ENCODE results near the gene FABP7.

The FABP7 gene

DNA sequence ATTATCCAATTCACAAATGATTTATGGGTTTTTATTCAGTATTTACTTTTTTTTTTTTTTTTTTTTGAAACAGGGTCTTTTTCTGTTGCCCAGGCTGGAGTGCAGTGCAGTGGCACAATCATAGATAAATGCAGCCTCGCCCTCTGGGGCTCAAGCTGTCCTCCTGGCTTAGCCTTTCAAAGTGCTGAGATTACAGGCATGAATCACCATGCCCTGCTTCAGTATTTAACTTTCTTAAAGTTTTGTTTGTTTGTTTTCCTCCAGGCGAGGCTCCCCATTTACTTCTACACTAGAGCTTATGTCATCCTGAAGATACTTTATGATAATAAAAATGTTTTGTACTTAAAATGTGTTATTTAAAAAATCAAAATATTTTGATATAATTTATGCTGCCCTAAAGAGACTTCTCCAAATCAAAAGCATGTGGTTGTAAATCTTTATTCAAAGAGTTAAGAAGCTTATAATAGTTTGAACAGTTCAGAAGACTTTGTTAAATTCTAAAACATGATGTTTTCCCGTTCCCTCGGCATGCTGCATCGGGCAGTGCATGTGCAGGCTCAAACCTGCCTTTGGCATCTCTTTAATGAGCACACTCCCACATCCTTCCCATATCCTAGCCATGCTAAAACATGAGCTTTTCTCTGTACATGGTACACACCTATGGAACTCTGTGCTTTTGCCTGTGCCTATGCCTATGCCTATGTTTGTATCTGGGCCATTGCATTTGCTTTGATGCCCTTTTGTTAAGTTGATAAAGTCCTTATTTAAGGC lies 20.6 kb downstream of the FABP7 start:
- Mint-ChIP-seq H3K9me3 (no peaks in the 10 kb centered on the region), H3K4me1 (no peaks in the 10 kb centered on the region), H3K27ac (no peak overlapping the region), H3K36me3 (no peaks in the 10 kb centered on the region), H3K4me3 (no peak overlapping the region)
- ATAC-seq (no peak), DNase-seq (ENCODE audit: low spot score in 2 of 2) (no peak)

DNA sequence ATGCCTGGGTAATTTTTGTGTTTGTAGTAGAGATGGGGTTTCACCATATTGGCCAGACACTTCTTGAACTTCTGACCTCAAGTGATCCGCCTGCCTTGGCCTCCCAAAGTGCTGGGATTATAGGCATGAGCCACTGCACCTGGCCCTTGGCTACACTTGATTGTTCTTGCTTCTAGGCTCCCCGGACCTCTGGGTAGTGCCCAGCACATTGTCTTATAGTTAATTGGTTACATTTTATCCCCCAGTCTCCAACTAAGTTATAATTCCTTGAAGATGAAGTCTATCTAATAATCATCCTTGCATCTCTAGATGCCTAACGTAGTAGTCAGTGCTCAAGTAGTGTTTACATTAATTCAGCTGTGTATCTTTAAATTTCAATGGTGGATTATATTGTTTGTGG lies 21.4 kb downstream of the FABP7 start:
- Mint-ChIP-seq H3K36me3 (no peaks in the 10 kb centered on the region), H3K4me3 (no peak overlapping the region), H3K9me3 (no peaks in the 10 kb centered on the region), H3K27ac (no peak overlapping the region), H3K4me1 (no peaks in the 10 kb centered on the region)
- DNase-seq (ENCODE audit: low spot score in 2 of 2) (no peak), ATAC-seq (no peak)

DNA sequence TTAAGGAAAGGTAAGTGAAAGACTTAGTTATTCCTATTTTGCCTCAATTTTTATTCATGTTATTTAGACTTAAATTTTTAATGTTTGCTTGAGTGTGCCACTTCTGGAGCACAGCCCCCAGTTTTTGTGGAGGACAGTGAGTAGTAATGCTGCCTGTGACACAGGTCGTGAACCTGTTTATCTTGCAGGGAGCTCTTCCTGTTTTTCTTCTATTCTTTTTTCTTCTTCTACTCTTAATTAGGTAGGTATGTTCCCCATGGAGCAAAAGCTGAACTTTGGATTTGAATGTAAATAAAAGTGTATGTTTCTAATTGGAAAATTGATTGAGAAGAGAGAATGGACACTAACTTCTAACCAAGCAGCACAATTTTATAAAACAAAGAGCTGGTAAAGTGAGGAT lies 21.9 kb downstream of the FABP7 start:
- ATAC-seq (no peak), DNase-seq (ENCODE audit: low spot score in 2 of 2) (no peak)
- no peaks in the 10 kb centered on the region for H3K9me3 Mint-ChIP-seq
- no peaks in the 10 kb centered on the region for H3K4me1 Mint-ChIP-seq
- no peak overlapping the region for H3K4me3 Mint-ChIP-seq
- no peaks in the 10 kb centered on the region for H3K36me3 Mint-ChIP-seq
- no peak overlapping the region for H3K27ac Mint-ChIP-seq

DNA sequence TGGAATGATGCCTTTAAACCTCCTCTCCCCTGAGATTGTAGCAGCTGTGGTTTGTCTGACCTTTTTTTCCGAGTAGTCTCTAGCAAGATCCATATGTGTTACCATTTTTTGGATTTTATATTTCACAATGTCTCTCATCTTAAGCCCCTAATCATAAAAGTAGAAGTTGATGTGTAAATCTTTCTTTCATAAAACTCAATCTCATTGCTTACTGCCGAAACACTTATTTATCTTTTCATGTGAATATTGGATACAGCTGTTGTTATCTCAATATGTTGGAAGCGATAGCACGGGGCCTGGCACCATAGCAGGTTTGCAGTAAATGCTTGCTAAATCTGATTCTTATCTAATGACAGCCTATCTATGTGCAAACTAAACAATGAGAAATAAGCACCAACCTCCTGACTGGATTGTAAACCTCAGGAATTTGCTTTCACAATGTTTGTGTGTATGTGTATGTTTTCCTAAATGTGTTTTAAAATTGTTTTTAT lies 23.7 kb downstream of the FABP7 start:
- no peaks in the 10 kb centered on the region for H3K4me1 Mint-ChIP-seq
- no peaks in the 10 kb centered on the region for H3K9me3 Mint-ChIP-seq
- H3K36me3 Mint-ChIP-seq, result no peaks in the 10 kb centered on the region
- no peak for ATAC-seq
- DNase-seq (ENCODE audit: low spot score in 2 of 2), result no peak
- H3K4me3 Mint-ChIP-seq, result no peak overlapping the region
- no peak overlapping the region for H3K27ac Mint-ChIP-seq

DNA sequence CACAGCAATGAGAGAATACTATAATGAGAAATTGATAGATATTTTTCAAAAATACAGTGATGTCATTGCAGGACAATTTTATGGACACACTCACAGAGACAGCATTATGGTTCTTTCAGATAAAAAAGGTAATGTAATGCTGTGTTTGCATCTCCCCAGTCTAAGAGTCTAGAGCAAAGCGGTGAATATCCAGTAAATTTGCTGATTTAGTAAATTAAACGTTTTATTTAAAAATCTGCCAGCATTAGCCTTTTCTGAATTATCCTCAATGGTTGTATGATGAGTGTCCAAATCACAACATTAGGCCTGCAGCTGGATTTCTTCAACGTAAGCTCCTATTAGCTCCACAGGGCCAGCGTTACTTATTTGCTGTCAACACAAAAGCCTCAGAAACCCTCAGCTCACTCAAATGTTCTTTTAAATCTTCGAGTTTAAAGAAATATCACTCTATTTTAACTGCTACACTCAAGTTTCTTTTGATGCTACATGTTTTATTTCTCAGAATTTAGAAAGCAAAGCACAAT lies 25.5 kb downstream of the FABP7 start:
- Mint-ChIP-seq H3K4me3 (no peak overlapping the region), H3K4me1 (no peaks in the 10 kb centered on the region), H3K36me3 (no peaks in the 10 kb centered on the region), H3K27ac (no peak overlapping the region), H3K9me3 (no peaks in the 10 kb centered on the region)
- DNase-seq (ENCODE audit: low spot score in 2 of 2) (no peak), ATAC-seq (no peak)

DNA sequence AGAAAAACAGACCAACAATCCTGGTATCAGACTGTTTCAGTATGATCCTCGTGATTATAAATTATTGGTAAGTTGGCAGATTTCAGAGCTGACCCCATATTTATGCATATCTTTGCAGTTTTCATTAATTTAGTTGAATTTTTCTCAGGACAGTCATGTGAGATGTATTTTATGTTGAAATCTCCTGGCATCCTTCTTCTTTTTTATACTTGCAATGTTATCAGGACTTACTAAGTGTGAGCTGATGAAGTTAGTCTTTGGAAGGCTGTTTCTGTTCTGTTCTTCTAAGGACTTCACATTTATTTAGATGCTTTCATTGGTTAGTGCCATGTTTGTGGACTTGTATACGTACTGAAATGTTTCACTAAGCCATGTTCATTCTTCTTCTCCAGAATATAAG lies 26.8 kb downstream of the FABP7 start:
- DNase-seq (ENCODE audit: low spot score in 2 of 2) (no peak), ATAC-seq (no peak)
- H3K36me3 Mint-ChIP-seq, result no peaks in the 10 kb centered on the region
- no peaks in the 10 kb centered on the region for H3K4me1 Mint-ChIP-seq
- no peak overlapping the region for H3K4me3 Mint-ChIP-seq
- no peak overlapping the region for H3K27ac Mint-ChIP-seq
- no peaks in the 10 kb centered on the region for H3K9me3 Mint-ChIP-seq

DNA sequence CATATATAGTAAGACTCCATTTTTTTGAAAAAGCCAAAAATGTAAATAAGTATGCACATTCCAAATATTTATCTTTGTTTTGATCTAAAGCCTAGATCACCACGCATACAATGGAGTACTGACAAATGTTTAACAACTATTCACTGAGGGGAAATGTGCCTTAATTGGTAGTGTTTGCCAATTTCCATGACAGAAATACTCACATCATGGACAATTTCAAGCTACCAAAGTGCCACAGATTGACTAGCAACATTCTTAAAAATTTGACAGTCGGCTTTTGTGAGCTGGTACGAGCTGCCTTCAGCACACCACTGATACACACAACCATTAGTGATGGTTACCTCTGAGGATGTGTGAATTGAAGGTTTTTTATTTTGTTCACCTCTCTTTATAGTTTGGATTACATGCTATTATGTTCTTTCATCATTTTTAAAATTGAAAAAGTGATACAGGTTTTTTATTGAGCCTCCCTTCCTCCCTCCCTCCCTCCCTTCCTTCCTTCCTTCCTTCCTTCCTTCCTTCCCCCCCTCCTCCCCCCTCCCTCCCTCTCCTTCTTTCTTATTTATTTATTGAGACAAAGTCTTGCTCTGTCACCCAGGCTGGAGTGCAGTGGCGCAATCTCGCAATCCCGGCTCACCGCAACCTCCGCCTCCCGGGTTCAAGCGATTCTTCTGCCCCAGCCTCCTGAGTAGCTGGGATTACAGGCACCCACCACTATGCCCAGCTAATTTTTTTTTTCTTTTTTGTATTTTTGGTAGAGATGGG lies 28.8 kb downstream of the FABP7 start:
- Mint-ChIP-seq H3K36me3 (no peaks in the 10 kb centered on the region), H3K4me1 (no peaks in the 10 kb centered on the region), H3K27ac (no peak overlapping the region), H3K4me3 (no peak overlapping the region), H3K9me3 (no peaks in the 10 kb centered on the region)
- no peak for DNase-seq (ENCODE audit: low spot score in 2 of 2)
- ATAC-seq, result no peak

DNA sequence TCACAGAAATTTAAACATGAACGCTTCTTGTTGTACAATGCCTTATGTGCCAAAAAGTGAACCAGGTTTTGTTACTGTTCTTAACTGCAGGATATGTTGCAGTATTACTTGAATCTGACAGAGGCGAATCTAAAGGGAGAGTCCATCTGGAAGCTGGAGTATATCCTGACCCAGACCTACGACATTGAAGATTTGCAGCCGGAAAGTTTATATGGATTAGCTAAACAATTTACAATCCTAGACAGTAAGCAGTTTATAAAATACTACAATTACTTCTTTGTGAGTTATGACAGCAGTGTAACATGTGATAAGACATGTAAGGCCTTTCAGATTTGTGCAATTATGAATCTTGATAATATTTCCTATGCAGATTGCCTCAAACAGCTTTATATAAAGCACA lies 29.5 kb downstream of the FABP7 start:
- no peaks in the 10 kb centered on the region for H3K36me3 Mint-ChIP-seq
- ATAC-seq, result no peak

DNA sequence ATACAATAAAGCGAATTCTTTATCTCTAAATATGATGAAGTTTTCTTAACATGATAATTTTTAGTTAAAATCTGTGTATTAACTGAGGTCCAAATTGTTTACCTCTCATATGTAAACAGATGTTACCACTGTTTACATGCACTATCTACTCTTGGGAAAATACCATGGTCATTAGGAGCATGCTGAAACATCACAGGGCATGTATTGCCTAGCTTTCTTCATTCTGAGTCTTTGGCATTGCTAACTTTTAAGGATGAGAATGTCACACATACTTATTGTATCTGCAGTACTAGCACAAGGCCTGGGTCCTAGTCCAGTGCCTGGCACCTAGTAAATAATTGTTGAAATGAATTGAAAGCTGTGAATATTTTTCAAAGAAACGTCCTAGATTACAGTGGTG lies 30.2 kb downstream of the FABP7 start:
- no peak overlapping the region for H3K27ac Mint-ChIP-seq
- no peaks in the 10 kb centered on the region for H3K9me3 Mint-ChIP-seq
- no peaks in the 10 kb centered on the region for H3K36me3 Mint-ChIP-seq
- no peaks in the 10 kb centered on the region for H3K4me1 Mint-ChIP-seq
- DNase-seq (ENCODE audit: low spot score in 2 of 2), result no peak
- H3K4me3 Mint-ChIP-seq, result no peak overlapping the region
- ATAC-seq, result no peak

More for the DNA sequence above, 29.5 kb downstream of the FABP7 start:
- Mint-ChIP-seq H3K4me3 (no peak overlapping the region), H3K27ac (no peak overlapping the region), H3K9me3 (no peaks in the 10 kb centered on the region), H3K4me1 (no peaks in the 10 kb centered on the region)
- DNase-seq (ENCODE audit: low spot score in 2 of 2), result no peak

DNA sequence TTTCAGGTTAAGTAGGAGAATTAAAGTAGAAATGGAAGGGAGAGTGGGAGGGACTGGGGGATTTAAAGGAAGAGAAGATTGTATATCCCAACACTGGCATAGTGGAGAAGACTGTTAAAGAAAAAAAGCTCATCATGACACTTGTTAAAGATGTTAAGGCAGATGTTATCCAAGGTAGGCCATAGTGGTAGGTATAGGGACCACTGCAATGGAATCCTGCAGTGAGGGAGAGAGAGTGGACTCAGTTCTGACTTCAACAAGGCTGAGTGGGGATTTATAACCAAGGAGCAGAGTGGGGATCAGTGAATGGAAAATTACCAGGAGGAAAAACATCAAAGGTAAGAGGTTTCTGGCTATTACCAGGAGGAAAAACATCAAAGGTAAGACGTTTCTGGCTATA lies 30.7 kb downstream of the FABP7 start:
- no peaks in the 10 kb centered on the region for H3K36me3 Mint-ChIP-seq
- no peak overlapping the region for H3K27ac Mint-ChIP-seq
- DNase-seq (ENCODE audit: low spot score in 2 of 2) (no peak), ATAC-seq (no peak)
- H3K4me3 Mint-ChIP-seq, result no peak overlapping the region
- no peaks in the 10 kb centered on the region for H3K4me1 Mint-ChIP-seq
- H3K9me3 Mint-ChIP-seq, result no peaks in the 10 kb centered on the region

DNA sequence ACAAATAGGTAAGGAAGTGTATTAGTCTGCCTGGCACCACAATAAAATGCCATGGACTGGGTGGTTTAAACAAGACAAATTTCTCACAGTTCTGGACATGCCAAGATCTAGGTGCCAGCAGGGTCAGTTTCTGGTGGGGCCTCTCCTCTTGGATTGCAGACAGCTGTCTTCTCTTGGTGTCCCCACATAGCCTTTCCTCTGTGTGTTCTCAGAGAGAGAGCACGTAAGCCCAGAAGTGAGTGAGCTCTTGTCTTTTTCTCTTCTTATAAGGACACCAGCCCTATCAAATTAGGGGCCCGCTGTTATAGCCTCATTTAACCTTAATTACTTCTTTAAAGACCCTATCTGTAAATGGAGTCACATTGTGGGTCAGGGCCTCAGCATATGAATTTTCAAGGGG lies 37.8 kb downstream of the FABP7 start:
- Mint-ChIP-seq H3K27ac (no peak overlapping the region), H3K4me3 (no peak overlapping the region), H3K4me1 (no peaks in the 10 kb centered on the region), H3K9me3 (no peaks in the 10 kb centered on the region), H3K36me3 (no peaks in the 10 kb centered on the region)
- ATAC-seq, result no peak
- no peak for DNase-seq (ENCODE audit: low spot score in 2 of 2)

DNA sequence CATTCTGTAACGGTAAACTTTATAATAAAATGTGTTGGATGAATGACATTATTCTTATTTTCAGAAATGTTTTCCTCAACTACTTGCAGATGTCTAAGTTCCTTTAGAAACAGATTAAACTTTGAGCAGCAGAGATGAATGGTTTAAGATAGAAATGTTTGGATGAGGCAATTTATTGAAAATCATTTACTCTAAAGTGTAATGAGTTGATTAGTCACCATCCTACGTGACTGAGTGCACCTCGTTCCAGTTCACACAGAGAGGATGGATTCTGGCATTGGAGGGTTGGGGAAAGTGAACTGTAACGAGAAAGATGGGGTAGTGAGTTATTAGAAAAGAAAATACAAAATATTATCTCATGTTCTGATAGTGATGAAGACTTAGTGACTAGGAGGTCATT lies 38.2 kb downstream of the FABP7 start:
- H3K27ac Mint-ChIP-seq, result no peak overlapping the region
- H3K36me3 Mint-ChIP-seq, result no peaks in the 10 kb centered on the region
- ATAC-seq (no peak), DNase-seq (ENCODE audit: low spot score in 2 of 2) (no peak)
- no peaks in the 10 kb centered on the region for H3K9me3 Mint-ChIP-seq
- H3K4me3 Mint-ChIP-seq, result no peak overlapping the region
- no peaks in the 10 kb centered on the region for H3K4me1 Mint-ChIP-seq

DNA sequence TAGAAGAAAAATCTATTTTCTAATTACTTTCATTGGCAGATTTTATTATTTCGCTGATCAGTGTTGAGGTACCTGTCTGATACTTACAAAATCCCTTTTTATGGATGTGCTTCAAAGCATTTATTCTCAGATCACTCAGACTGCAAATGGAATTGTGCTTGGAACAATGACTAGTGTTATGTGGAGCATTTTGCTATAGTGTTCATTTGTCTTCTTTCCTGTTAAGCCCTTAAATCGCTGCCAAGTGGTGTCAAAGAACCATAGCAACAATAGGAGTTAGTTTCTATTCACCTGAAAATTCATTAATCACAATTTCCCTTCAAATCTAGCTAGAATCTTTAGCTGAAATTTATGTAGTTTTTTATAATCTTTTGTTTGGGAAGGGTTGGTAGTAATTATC lies 39.4 kb downstream of the FABP7 start:
- no peak overlapping the region for H3K27ac Mint-ChIP-seq
- H3K9me3 Mint-ChIP-seq, result no peaks in the 10 kb centered on the region
- H3K36me3 Mint-ChIP-seq, result no peaks in the 10 kb centered on the region
- H3K4me3 Mint-ChIP-seq, result no peak overlapping the region
- DNase-seq (ENCODE audit: low spot score in 2 of 2), result no peak
- ATAC-seq, result no peak
- H3K4me1 Mint-ChIP-seq, result no peaks in the 10 kb centered on the region

DNA sequence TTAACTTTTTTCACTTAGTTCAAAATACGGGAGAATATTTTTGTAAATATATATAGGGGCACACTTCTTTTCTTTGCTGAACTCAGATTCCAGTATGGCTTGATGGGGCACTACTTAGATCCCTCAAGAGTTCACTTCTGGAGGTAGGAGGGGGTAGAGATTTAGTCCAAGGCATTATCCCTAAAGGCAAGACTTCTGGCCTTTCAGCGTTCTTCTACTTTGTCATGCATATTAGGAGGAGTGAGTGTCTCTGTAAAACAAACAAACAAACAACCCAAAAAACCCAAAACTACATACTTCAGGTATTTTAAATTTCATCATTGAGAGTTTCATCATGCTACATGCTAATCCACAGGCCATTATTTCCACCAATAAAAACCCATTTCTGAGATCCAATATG lies 41.6 kb downstream of the FABP7 start:
- no peak for ATAC-seq
- Mint-ChIP-seq H3K27ac (no peak overlapping the region), H3K4me1 (no peaks in the 10 kb centered on the region), H3K9me3 (no peaks in the 10 kb centered on the region), H3K4me3 (no peak overlapping the region), H3K36me3 (no peaks in the 10 kb centered on the region)
- DNase-seq (ENCODE audit: low spot score in 2 of 2), result no peak

DNA sequence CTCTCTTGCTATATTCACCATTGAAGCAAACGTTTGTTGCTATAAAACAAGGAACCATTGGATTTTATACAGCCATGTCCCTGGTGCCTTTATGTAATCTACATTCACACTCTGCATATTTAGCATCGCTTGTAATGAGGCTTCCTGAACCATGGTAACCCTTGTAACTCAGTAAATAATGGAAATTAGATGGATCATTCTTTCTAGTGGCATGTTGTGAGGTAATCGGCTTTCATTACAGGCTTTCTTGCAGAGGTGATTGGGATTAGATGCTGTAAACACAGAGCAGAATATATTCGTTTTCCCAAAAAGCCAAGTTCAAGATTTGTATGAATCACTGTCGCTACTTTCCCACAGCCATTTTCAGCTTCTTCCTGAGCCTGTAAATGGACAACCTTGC lies 45.6 kb downstream of the FABP7 start:
- no peaks in the 10 kb centered on the region for H3K36me3 Mint-ChIP-seq
- no peaks in the 10 kb centered on the region for H3K9me3 Mint-ChIP-seq
- no peak overlapping the region for H3K27ac Mint-ChIP-seq
- DNase-seq (ENCODE audit: low spot score in 2 of 2), result no peak
- H3K4me3 Mint-ChIP-seq, result no peak overlapping the region
- H3K4me1 Mint-ChIP-seq, result no peaks in the 10 kb centered on the region
- no peak for ATAC-seq

DNA sequence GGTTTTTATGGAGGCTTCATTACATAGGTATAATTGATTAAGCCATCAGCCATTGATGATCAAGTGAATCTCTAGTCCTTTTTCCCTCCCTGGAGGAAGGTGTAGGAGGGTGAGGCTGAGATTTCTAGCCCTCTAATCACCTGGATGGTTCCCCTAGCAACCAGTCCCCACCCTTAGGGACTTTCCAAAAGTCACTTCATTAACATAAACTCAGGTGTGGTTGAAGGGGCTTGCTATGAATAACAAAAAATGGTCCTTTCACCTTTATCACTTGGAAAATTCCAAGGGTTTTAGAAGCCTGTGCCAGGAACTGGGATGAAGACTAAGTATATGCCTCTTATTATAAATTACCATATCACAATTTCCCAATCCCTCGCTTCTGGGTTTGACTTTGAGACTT lies 49.9 kb downstream of the FABP7 start:
- ATAC-seq, result no peak
- Mint-ChIP-seq H3K27ac (no peak overlapping the region), H3K4me3 (no peak overlapping the region), H3K4me1 (no peaks in the 10 kb centered on the region), H3K9me3 (no peaks in the 10 kb centered on the region), H3K36me3 (no peaks in the 10 kb centered on the region)
- DNase-seq (ENCODE audit: low spot score in 2 of 2), result no peak
